K562 (cell line): ENCODE results near the gene CHPF. TPM values are rescaled to one million over a fixed set of nuclear protein-coding genes. Genes with fewer than 3 reads are reported as not detected.

Experiments used
- ATF7 ChIP-seq: fragments of 450-650 bp; IDR thresholded peaks from 2 replicates; pipeline ENCODE4 v1.7.1; 2014; ENCODE audit warnings: mild to moderate bottlenecking, moderate library complexity
- ELF4 ChIP-seq: fragments of 450-650 bp; formaldehyde crosslinking; IDR thresholded peaks from 2 replicates; pipeline ENCODE4 v1.4.0; 2022; ENCODE audit warnings: missing genetic modification characterization
- NFATC3 ChIP-seq: fragments of 450-650 bp; IDR thresholded peaks from 2 replicates; pipeline ENCODE4 v1.6.1; 2017; ENCODE audit warnings: mild to moderate bottlenecking
- NR2C1 ChIP-seq, 2 experiments: fragments of 450-650 bp; IDR thresholded peaks; 2 replicates each; pipeline ENCODE4 v1.6.1; 2017; ENCODE audit warnings: mild to moderate bottlenecking in 2 of 2, antibody characterized with exemption in 1 of 2, inconsistent platforms in 1 of 2, missing compliant biosample characterization in 1 of 2, missing genetic modification characterization in 1 of 2
- NR4A1 ChIP-seq, 2 experiments: fragments of 250-450 bp in 1 of 2; fragments of 450-650 bp in 1 of 2; sonication (Bioruptor Pico) in 1 of 2; IDR thresholded peaks; 2 replicates each; pipeline versions ENCODE4 v1.4.0 to v1.6.1; 2016 to 2020; ENCODE audit warnings: mild to moderate bottlenecking in 2 of 2, missing compliant biosample characterization in 1 of 2, missing genetic modification characterization in 1 of 2, moderate library complexity in 1 of 2
- RBM25 ChIP-seq: fragments of 200-400 bp; formaldehyde crosslinking; IDR thresholded peaks from 2 replicates; pipeline ENCODE4 v1.6.1; 2018; ENCODE audit warnings: low read length, low read depth, moderate library complexity; ENCODE audit not compliant: severe bottlenecking
- STAT5A ChIP-seq: IDR thresholded peaks from 2 replicates; pipeline ENCODE4 v1.6.1; 2012; ENCODE audit warnings: low read length, inconsistent platforms, borderline replicate concordance
- ZNF12 ChIP-seq: sonication (generic); formaldehyde crosslinking; IDR thresholded peaks from 2 replicates; pipeline ENCODE4 v1.4.0; 2020; ENCODE audit warnings: mild to moderate bottlenecking, missing genetic modification reagents
- ZNF3 ChIP-seq: fragments of 250-450 bp; sonication (Bioruptor Pico); IDR thresholded peaks from 2 replicates; pipeline ENCODE4 v1.5.0; 2021; ENCODE audit warnings: mild to moderate bottlenecking, moderate library complexity
- ZNF347 ChIP-seq: fragments of 450-650 bp; formaldehyde crosslinking; IDR thresholded peaks from 2 replicates; pipeline ENCODE4 v1.4.0; 2020; ENCODE audit warnings: low read depth, mild to moderate bottlenecking, moderate library complexity
- polyA plus RNA-seq, 8 experiments: library from polyadenylated mRNA; depleted of rRNA in 4 of 8; stranded (reverse) in 5 of 8; unstranded in 3 of 8; fragments of >200 nt; fragmentation: Nextera tagmentation in 2 of 8; fragmentation: Illumina TruSeq in 1 of 8; extraction: Ambion mirVana in 2 of 8; extraction: Trizol in 1 of 8; gene quantifications; 2 replicates each; pipeline versions ENCODE4 v1.2.1 to v1.2.3, GENCODE V29; 2011 to 2014; ENCODE audit warnings: inconsistent platforms in 1 of 8, missing spikeins in 1 of 8
- total RNA-seq, 7 experiments: library from RNA; depleted of rRNA in 6 of 7; stranded (reverse); fragments of >200 nt in 6 of 7; fragmentation: Illumina TruSeq in 2 of 7; extraction: Trizol in 2 of 7; gene quantifications; 2 replicates each; pipeline versions ENCODE4 v1.2.1 to v1.2.3, GENCODE V29; 2011 to 2021; ENCODE audit warnings: low replicate concordance in 1 of 7
- TF ChIP-seq, protein P1 (sequence below): fragments of 450-650 bp; IDR thresholded peaks from 2 replicates; pipeline ENCODE4 v1.6.1; 2018; ENCODE audit not compliant: partially characterized antibody
- TF ChIP-seq, protein P2 (sequence below): fragments of 250-450 bp; sonication (Bioruptor Pico); IDR thresholded peaks from 2 replicates; pipeline ENCODE4 v1.4.0; 2020; ENCODE audit warnings: borderline replicate concordance
- TF ChIP-seq, protein P3 (sequence below), 2 experiments: fragments of 450-650 bp; IDR thresholded peaks; 2 replicates each; pipeline ENCODE4 v1.6.1; 2018; ENCODE audit warnings: mild to moderate bottlenecking in 2 of 2, low read depth in 1 of 2; ENCODE audit not compliant: partially characterized antibody in 2 of 2
- TF ChIP-seq, protein P4 (sequence below): fragments of 450-650 bp; IDR thresholded peaks from 2 replicates; pipeline ENCODE4 v1.6.1; 2016
- TF ChIP-seq, protein P5 (sequence below): fragments of 450-650 bp; IDR thresholded peaks from 2 replicates; pipeline ENCODE4 v1.6.1; 2017; ENCODE audit warnings: mild to moderate bottlenecking, moderate library complexity

The CHPF gene
- total and polyA plus RNA-seq, 9 of the 15 experiments (the other 6 are each of a cell fraction or from before 2014, with no cell fraction given), result 0.15 to 57.2 (median 7.9) TPM

- TF ChIP-seq, protein P1, sequence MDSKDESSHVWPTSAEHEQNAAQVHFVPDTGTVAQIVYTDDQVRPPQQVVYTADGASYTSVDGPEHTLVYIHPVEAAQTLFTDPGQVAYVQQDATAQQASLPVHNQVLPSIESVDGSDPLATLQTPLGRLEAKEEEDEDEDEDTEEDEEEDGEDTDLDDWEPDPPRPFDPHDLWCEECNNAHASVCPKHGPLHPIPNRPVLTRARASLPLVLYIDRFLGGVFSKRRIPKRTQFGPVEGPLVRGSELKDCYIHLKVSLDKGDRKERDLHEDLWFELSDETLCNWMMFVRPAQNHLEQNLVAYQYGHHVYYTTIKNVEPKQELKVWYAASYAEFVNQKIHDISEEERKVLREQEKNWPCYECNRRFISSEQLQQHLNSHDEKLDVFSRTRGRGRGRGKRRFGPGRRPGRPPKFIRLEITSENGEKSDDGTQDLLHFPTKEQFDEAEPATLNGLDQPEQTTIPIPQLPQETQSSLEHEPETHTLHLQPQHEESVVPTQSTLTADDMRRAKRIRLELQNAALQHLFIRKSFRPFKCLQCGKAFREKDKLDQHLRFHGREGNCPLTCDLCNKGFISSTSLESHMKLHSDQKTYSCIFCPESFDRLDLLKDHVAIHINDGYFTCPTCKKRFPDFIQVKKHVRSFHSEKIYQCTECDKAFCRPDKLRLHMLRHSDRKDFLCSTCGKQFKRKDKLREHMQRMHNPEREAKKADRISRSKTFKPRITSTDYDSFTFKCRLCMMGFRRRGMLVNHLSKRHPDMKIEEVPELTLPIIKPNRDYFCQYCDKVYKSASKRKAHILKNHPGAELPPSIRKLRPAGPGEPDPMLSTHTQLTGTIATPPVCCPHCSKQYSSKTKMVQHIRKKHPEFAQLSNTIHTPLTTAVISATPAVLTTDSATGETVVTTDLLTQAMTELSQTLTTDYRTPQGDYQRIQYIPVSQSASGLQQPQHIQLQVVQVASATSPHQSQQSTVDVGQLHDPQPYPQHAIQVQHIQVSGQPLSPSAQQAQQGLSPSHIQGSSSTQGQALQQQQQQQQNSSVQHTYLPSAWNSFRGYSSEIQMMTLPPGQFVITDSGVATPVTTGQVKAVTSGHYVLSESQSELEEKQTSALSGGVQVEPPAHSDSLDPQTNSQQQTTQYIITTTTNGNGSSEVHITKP, result peak; percentile 28
- TF ChIP-seq ZNF347 (CRISPR knock-in tag) (no peak), ELF4 (CRISPR knock-in tag) (peak; percentile 67; the same call in 1 of the 2 replicates), ATF7 (peak; percentile 68), STAT5A (peak; percentile 79), NFATC3 (no peak), ZNF12 (CRISPR knock-in tag) (no peak), ZNF3 (no peak), NR4A1 (CRISPR knock-in tag; IDR thresholded peaks at IDR 0.05) (no peak), NR4A1 (tag; IDR thresholded peaks at IDR 0.05) (peak; percentile 67), NR2C1 (IDR thresholded peaks at IDR 0.05) (no peak), NR2C1 (tag; IDR thresholded peaks at IDR 0.05) (no peak), RBM25 (no peak)
- TF ChIP-seq, protein P2, sequence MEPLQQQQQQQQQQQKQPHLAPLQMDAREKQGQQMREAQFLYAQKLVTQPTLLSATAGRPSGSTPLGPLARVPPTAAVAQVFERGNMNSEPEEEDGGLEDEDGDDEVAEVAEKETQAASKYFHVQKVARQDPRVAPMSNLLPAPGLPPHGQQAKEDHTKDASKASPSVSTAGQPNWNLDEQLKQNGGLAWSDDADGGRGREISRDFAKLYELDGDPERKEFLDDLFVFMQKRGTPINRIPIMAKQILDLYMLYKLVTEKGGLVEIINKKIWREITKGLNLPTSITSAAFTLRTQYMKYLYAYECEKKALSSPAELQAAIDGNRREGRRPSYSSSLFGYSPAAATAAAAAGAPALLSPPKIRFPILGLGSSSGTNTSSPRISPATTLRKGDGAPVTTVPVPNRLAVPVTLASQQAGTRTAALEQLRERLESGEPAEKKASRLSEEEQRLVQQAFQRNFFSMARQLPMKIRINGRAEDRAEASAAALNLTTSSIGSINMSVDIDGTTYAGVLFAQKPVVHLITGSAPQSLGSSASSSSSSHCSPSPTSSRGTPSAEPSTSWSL (CRISPR knock-in tag), result no peak
- TF ChIP-seq, protein P3, sequence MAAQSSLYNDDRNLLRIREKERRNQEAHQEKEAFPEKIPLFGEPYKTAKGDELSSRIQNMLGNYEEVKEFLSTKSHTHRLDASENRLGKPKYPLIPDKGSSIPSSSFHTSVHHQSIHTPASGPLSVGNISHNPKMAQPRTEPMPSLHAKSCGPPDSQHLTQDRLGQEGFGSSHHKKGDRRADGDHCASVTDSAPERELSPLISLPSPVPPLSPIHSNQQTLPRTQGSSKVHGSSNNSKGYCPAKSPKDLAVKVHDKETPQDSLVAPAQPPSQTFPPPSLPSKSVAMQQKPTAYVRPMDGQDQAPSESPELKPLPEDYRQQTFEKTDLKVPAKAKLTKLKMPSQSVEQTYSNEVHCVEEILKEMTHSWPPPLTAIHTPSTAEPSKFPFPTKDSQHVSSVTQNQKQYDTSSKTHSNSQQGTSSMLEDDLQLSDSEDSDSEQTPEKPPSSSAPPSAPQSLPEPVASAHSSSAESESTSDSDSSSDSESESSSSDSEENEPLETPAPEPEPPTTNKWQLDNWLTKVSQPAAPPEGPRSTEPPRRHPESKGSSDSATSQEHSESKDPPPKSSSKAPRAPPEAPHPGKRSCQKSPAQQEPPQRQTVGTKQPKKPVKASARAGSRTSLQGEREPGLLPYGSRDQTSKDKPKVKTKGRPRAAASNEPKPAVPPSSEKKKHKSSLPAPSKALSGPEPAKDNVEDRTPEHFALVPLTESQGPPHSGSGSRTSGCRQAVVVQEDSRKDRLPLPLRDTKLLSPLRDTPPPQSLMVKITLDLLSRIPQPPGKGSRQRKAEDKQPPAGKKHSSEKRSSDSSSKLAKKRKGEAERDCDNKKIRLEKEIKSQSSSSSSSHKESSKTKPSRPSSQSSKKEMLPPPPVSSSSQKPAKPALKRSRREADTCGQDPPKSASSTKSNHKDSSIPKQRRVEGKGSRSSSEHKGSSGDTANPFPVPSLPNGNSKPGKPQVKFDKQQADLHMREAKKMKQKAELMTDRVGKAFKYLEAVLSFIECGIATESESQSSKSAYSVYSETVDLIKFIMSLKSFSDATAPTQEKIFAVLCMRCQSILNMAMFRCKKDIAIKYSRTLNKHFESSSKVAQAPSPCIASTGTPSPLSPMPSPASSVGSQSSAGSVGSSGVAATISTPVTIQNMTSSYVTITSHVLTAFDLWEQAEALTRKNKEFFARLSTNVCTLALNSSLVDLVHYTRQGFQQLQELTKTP (IDR thresholded peaks at IDR 0.05; ENCODE audit: low read depth in 1 of 2, partially characterized antibody in 2 of 2), result peak in 1 of 2 experiments; percentile 19
- TF ChIP-seq, protein P4, sequence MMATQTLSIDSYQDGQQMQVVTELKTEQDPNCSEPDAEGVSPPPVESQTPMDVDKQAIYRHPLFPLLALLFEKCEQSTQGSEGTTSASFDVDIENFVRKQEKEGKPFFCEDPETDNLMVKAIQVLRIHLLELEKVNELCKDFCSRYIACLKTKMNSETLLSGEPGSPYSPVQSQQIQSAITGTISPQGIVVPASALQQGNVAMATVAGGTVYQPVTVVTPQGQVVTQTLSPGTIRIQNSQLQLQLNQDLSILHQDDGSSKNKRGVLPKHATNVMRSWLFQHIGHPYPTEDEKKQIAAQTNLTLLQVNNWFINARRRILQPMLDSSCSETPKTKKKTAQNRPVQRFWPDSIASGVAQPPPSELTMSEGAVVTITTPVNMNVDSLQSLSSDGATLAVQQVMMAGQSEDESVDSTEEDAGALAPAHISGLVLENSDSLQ, result peak; percentile 74
- TF ChIP-seq, protein P5, sequence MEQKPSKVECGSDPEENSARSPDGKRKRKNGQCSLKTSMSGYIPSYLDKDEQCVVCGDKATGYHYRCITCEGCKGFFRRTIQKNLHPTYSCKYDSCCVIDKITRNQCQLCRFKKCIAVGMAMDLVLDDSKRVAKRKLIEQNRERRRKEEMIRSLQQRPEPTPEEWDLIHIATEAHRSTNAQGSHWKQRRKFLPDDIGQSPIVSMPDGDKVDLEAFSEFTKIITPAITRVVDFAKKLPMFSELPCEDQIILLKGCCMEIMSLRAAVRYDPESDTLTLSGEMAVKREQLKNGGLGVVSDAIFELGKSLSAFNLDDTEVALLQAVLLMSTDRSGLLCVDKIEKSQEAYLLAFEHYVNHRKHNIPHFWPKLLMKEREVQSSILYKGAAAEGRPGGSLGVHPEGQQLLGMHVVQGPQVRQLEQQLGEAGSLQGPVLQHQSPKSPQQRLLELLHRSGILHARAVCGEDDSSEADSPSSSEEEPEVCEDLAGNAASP, result no peak
These were observed 29.3 kb downstream of the CHPF start, which contains the start of gene ASIC4 (continued) for GRCh38 chr2:219514196-219514761.
